HL-60/S4 treated with retinoic acid at 250 ng/mL for 4 days and 3 days (cell line): ENCODE data around the gene TRMT2A.

Source experiments
- in situ Hi-C: fragments of 300-500 bp; cut with MboI; formaldehyde crosslinking; loops from 2 replicates; pipeline ENCODE4 v1.7.0; 2022; ENCODE audit warnings: low sequenced_read_pairs

Gene TRMT2A

DNA sequence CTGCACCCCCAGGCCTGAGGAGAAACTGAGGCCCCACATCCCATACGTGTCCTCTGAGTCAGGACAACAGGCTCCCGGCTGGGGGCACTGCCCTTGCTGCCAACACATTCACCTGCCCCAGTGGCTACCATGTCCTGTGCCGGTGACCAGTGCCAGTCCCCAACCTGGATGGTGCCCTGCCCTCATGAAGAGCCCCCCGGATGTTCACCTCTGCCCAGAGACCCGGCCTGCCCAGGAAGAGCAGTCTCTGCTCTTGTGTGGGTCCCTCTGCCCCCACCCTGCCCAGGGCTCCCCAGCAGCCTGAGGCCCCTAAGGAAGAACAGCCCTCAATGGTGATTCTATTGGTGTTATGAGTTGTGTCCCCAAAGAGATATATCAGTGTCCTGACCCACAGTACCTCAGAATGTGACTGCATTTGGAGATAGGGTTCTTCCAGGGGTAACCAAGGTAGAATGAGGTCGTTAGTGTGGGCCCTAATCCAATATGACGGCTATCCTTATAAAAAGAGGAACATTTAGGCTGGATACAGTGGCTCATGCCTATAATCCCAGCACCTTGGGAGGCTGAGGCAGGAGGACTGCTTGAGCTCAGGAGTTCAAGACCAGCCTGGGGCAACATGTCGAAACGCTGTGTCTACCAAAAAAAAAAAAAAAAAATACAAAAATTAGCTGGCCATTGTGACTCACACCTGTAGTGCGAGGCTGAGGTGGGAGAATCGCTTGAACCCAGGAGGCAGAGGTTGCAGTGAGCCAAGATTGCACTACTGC lies 50.2 kb downstream of the TRMT2A start:
- in situ Hi-C loops, result no loop called here

DNA sequence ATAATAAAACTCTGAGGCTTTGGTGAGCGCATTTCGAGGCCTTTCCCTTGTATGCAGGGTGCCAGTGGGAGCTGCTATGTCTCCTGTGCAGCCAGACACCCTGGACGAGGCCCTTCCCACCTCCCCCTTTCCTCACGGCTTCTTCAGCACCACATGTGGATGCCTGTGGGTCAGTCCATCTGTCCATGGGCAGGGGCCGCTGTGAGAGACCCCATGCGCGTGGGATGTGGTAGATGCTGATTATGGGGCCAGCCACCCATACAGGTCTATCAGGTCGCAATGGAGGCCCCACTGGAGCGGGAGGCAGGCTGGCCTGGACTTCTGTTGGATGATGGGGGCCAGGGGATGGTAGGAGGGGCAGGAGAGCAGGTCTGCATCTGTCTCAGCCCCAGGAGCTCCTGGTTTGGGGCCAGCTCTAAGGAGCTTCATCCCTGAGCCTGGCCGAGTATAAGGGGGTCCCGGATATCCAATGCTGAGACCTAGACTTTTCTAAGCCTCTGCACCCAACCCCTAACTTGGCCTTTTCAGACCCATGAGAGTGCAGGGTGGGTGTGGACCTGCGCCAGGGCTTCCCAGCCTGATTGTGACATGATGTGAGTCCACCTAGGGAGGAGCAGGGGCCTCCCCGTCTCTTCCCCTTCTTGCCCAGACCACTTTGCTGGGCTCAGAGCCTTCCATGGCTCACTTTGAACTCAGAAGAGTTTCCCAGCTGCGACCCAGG lies 51.0 kb downstream of the TRMT2A start:
- in situ Hi-C loops, result no loop called here

DNA sequence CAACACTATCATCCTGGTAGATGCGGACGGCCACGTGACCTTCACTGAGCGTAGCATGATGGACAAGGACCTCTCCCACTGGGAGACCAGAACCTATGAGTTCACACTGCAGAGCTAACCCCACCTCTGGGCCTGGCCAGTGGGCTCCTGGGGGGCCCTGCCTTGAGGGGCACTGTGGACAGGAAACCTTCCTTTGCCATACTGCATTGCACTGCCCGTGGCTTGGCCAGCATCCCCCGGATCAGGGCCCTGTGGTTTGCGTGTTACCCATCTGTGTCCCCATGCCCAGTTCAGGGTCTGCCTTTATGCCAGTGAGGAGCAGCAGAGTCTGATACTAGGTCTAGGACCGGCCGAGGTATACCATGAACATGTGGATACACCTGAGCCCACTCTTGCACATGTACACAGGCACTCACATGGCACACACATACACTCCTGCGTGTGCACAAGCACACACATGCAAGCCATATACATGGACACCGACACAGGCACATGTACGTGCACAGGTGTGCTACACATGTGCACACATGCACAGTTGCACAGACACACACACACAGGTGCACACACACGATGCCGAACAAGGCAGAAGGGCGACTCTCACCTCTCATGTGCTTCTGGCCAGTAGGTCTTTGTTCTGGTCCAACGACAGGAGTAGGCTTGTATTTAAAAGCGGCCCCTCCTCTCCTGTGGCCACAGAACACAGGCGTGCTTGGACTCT lies 52.3 kb downstream of the TRMT2A start:
- in situ Hi-C loops, result no loop called here

DNA sequence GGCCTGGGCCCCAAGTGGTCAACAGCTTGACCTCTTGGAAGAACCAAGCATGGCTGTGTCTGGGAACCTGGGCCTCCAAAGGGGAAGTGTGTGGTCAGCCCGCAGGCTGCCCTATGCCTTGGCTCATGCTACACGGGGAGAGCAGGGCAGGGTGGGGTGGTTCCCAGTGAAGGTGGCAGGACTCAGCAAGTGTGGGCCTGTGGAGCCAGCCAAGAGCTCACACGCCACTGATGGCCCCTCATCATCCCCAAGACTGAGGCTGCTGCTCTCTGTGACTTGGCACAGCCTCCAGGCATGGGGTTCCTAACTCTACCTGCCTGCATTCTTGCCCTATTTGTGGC lies 52.9 kb downstream of the TRMT2A start:
- in situ Hi-C loops, result no loop called here

DNA sequence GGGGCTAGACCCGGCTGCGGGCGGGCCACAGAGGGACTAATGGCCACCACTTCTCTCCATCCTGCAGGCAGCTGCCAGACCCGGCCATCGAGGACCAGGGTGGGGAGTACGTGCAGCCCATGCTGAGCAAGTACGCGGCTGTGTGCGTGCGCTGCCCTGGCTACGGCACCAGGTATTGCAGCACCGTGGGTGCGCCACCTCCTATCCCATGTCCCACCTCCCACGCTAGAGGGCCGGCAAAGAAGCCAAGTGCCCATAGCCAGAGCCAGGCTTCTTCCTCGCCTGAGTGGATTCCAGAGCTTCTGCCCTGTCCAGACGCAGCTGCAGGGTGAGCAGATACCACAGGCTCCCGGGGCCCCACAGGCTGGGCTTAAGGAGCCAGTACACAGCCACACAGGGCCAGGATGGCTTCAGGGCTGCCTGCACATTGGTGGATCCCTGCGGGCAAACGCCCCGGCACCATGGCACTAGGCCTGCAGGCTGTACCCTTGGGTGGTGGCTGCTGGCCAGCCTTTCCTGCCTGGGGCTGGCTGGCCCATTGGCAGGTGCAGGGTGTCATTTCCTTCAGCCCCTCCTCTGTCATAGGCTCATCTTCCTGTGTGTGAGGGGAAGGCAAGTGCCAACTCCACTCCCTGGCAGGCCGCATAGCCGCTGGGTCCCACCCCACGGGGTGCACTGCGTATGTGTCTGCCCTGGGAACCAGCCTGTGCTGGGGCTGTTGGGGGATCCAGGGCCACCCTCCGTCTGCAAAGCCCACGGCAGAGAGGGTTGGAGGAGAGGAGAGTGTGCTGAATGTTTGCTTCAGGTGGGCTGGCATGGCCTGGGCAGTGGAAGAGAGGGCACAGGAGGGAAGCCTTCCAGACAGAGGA lies 53.5 kb downstream of the TRMT2A start:
- in situ Hi-C loops, result no loop called here

DNA sequence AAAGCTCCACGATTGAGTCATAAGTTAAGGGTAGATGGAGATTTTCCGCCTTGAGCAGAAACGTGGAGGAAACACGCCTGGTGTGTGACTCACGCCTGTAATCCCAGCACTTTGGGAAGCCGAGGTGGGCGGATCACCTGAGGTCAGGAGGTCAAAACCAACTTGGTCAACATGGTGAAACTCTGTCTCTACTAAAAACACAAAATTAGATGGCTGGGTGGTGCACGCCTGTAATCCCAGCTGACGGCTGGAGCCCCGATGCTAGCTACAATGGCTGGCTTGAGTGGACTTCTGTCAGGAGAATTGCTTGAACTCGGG lies 54.3 kb downstream of the TRMT2A start:
- in situ Hi-C loops, result no loop called here

DNA sequence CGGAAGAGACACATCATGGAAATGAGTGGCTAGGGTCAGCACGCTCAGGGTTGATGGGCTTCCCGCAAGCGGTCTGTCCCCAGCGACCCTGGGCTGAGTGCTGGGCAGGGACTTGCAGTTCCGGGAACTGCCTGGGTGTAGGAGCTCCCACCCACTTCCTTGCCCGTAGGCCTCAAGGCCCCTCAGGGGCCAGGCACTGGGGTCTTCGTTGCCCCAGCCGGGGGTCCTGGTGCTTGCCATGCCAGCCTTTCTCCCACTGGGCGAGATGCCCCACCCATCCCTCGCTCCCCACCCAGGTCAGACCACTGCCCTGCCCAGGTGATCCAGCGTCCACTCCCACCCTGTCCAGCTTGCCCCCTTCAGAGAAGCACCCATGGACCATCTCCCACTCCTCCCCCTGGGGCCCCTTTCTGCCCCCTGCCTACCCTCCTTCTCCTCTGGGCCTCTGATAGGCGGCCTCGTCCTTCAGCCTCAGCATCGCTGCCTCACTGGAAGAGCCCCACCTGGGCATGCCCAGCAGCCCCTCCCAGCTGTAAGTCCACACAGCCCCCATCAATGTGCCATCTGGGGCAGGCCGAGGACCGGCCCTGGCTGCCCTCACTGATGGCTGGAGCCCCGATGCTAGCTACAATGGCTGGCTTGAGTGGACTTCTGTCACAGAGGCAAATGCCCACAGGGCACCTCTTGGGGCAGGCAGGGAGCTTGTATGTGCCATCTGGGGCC lies 54.8 kb downstream of the TRMT2A start:
- in situ Hi-C loops, result no loop called here
